Measurements from ENCODE around the gene TNFRSF1A.
A peak's percentile ranks its signal among the peaks of the same experiment; 100 is the strongest.

TNFRSF1A gene

GRCh38 chr12:6336889-6337853 is 4.7 kb downstream of the TNFRSF1A start:
- DNase-seq = no peak

- DNase-seq = peak; percentile 94
Measured at GRCh38 chr12:6336079-6336888, 5.6 kb downstream of the TNFRSF1A start.

DNA sequence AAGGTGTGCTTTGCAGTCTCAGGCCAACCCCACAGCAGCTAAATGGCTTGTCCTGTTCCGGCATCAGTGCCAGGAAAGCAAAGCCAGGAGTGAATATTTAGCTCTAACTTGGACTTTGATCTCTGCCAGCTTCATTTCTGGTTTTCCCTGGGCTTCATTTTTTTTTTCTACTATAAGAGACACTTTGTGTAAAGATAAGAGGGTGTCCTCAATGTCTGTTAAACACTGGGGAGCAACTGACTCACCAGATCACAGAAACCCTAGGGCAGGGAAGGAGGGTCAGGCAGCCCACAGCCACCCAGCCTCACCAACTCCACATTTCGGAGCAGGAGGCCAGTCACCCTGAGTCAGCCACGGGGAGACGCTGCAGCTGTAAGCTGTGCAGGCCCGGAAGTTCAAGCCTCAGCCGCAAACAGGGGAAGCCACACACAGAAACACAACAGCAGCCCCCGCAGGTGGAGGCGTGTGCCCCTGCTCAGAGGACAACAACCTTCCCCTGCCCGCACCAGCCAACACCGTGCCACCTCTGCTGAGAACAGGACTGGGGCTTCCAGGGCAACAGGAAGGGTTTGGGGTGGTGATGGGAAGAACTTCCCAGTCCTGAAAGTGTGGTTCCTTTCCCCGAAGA is 6.3 kb downstream of the TNFRSF1A start:
- no peak for DNase-seq

- DNase-seq = no peak
Measured at GRCh38 chr12:6334940-6335450, 6.9 kb downstream of the TNFRSF1A start.

- no peak for DNase-seq
Measured at GRCh38 chr12:6334359-6334758, 7.5 kb downstream of the TNFRSF1A start.

- no peak for DNase-seq
Measured at GRCh38 chr12:6333566-6333965, 8.3 kb downstream of the TNFRSF1A start.

- DNase-seq = no peak
Measured at GRCh38 chr12:6333029-6333428, 8.8 kb downstream of the TNFRSF1A start.

DNA sequence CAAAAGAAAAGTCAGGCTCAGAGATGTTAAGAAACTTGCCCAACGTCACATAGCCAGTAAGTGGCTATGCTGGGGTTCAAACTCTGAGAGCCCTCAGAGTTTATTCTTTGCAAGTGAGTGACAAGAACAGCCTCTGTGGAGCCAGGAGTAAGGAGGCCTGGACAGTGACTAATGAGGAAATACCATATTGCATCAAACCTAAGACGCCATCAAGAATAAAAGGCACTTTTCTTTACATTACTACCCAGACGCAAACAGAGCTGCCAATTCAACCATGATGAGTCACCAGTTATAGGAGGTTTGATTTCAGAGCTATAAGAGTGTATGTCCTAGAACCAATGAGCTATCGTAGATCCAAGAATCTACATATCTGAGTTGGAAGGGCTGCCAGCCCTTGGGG is 9.4 kb downstream of the TNFRSF1A start:
- no peak for DNase-seq

GRCh38 chr12:6330999-6331714 is 10.7 kb downstream of the TNFRSF1A start:
- DNase-seq = no peak

GRCh38 chr12:6330192-6330591 is 11.7 kb downstream of the TNFRSF1A start:
- DNase-seq = no peak

GRCh38 chr12:6329703-6330064 is 12.2 kb downstream of the TNFRSF1A start:
- no peak for DNase-seq

GRCh38 chr12:6328945-6329702 is 12.8 kb downstream of the TNFRSF1A start:
- no peak for DNase-seq

DNA sequence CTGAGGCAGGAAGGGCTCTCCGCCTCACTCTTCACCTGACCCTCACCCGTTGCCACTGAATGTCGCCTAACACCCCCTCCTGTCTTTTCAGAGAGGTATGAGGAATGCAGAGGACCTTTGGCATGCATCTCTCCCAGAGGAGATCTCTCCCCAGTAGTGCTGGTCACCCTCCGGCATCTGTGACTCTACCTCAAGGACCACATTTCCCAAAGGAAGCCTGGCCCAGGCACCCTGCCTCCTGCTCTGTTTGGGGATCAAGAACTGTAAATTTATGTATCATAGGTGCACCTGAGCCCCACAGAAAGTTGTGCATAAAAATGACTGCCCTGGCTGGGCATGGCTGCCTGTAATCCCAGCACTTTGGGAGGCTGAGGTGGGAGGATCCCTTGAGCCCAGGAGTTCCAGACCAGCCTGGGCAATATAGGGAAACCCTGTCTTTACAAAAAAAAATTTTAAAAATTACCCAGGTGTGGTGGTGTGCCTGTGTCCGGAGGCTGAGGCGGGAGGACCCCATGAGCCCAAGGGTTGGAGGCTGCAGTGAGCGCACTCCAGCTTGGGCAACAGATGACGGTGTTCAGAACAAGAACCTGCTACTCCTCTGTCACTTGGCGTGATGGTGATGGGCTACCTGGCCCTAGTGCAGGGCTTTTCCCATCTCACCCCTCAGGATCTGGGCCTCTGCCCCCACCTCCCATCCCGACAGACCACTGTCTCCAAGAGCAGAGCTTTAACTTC is 13.7 kb downstream of the TNFRSF1A start:
- no peak for DNase-seq

DNA sequence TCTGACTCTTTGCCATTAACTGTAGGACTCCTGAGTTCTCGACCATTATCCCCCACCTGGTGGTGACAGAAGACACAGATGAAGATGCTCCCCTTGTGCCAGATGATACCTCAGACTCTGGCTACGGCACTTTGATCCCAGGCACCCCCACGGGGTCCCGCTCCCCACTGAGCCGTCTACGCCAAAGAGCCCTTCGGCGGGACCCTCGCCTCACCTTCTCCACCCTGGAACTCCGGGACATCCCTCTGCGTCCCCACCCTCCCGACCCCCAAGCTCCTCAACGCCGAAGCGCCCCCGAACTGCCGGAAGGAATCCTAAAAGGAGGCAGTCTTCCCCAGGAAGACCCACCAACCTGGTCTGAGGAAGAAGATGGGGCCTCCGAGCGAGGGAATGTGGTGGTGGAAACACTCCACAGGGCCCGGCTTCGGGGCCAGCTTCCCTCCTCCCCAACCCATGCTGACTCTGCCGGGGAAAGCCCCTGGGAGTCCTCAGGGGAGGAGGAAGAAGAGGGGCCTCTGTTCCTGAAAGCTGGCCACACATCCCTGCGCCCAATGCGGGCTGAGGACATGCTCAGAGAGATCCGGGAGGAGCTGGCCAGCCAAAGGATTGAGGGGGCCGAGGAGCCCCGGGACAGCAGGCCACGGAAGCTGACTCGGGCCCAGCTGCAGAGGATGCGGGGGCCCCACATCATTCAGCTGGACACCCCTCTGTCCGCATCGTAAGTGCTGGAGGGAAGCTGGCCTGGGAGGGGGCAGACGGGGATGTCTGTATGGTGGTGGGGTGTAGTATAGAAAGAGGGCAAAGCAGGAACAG is 14.4 kb downstream of the TNFRSF1A start:
- no peak for DNase-seq

DNA sequence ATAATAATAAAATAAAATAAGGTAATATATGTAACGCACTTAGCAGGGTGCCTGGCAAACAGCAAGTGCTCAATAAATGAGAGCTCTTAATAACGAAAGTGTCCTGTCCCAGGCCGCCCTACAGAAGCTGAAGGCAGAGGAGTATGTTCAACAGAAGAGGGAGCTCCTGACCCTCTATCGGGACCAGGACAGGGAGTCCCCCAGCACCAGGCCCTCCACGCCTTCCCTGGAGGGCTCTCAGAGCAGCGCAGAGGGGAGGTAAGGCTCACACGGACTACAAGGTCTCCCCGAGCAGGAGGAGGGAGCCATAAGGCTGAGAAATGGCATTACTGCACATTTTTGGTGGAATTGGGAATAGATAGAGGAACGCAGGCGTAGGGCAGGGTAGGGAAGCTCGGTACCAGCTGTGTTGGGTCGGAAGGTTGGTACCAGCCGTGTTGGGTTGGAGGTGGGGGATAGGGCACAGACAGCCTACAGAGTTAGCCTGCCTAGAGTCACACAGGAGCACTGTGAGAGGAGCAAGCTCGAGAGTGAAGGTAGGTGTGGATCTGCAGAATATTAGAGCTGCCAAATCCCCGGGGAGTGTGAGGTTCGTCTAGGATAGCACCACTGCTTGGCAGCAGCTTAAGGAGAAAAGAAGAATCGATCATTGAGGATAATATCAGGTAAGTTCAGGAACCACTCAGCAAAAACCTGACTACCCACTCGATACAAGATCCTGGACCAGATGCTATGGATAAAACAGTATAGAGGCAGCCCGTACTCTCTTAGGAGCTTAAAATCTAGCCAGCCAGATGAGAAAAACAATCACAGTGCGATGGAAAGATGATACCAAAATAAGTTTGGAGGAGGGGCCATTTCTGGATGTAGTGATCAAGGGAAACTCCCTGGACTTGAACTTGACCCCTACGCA is 15.3 kb downstream of the TNFRSF1A start:
- no peak for DNase-seq

GRCh38 chr12:6324936-6325750 is 16.7 kb downstream of the TNFRSF1A start:
- DNase-seq = no peak

- no peak for DNase-seq
Measured at GRCh38 chr12:6323995-6324711, 17.7 kb downstream of the TNFRSF1A start.
